ENCODE data around the gene CSRP2. TPM values are rescaled to one million over a fixed set of nuclear protein-coding genes. Genes with fewer than 3 reads are reported as not detected.

The CSRP2 gene
- polyA plus RNA-seq, result 67.2 and 71.4 TPM in 2 replicates
- polyA minus RNA-seq, result 24.8 and 28.8 TPM in 2 replicates

DNA sequence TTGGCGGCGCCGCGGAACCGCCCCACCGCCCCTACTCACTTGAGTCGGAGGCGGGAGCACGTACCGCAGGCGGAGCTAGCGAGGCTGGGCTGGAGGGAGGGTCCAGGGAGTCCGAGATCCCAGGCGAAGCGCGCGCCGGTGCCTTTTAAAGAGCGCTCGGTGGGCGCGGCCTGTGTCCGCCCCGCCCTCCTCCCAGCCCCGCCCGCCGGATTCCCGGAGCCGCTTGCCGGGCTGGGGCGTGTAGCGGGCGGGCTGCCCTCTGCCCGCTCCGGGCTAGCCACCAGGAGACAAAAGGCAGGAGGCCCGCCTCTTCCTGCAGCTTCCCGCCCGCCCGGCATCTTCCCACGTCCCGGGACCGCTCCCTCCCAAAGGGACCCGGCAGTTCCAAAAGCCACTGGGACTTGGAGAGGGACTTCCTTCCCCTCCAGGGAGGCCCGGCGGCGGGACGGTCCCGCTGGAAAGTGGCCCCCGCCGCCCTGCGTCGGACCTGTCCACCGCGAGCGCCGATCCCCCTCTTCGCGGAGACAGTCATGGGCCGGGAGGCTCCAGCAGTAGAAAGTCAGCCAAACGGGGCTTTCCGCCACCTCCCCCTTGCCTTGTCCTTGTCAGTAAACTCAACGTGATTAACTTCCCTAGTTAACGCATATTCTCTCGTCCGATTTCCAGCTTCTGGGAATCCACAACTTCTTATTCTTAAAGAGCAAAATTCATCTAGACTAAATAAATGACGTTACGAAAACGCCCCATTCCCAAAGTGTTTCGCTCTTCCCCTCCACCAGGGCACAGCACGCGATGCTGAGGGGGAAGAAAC lies at the start of gene CSRP2:
TSS of gene CSRP2 (minus strand) at position 121 of the 811 bp plus-strand sequence. CDS start 12,759 bp downstream, outside the sequence.
- peaks cover 36% of the 10 kb centered on the region for H3K79me2 ChIP-seq (replicated peaks; ENCODE audit: insufficient read depth, low read length)
- no peaks in the 10 kb centered on the region for H3K27me3 ChIP-seq (ENCODE audit: insufficient read depth, low read depth, low read length)
- H3K4me2 ChIP-seq (ENCODE audit: low read length), result peak within 1 kb of the TSS; percentile 57
- H3K27ac ChIP-seq (ENCODE audit: low read length), result peak within 1 kb of the TSS; percentile 21
- no peaks in the 10 kb centered on the region for H3K36me3 ChIP-seq (ENCODE audit: insufficient read depth, low read length)
- H3K9me2 ChIP-seq (ENCODE audit: insufficient read depth, low read length), result no peaks in the 10 kb centered on the region
- H3K4me3 ChIP-seq (ENCODE audit: low read length), result peak within 1 kb of the TSS; percentile 85
- H3K9me3 ChIP-seq (ENCODE audit: low read length), result no peaks in the 10 kb centered on the region
- H4K20me1 ChIP-seq (ENCODE audit: insufficient read depth), result no peaks in the 10 kb centered on the region
- no peaks in the 10 kb centered on the region for H3F3A ChIP-seq (ENCODE audit: insufficient read depth, low read length, poor library complexity, severe bottlenecking)
- TF ChIP-seq RAD21 (conservative IDR thresholded peaks at IDR 0.05), result no peak
- peak; percentile 49 for TF ChIP-seq POLR2AphosphoS5 (IDR thresholded peaks at IDR 0.05)
- TF ChIP-seq, protein P1, sequence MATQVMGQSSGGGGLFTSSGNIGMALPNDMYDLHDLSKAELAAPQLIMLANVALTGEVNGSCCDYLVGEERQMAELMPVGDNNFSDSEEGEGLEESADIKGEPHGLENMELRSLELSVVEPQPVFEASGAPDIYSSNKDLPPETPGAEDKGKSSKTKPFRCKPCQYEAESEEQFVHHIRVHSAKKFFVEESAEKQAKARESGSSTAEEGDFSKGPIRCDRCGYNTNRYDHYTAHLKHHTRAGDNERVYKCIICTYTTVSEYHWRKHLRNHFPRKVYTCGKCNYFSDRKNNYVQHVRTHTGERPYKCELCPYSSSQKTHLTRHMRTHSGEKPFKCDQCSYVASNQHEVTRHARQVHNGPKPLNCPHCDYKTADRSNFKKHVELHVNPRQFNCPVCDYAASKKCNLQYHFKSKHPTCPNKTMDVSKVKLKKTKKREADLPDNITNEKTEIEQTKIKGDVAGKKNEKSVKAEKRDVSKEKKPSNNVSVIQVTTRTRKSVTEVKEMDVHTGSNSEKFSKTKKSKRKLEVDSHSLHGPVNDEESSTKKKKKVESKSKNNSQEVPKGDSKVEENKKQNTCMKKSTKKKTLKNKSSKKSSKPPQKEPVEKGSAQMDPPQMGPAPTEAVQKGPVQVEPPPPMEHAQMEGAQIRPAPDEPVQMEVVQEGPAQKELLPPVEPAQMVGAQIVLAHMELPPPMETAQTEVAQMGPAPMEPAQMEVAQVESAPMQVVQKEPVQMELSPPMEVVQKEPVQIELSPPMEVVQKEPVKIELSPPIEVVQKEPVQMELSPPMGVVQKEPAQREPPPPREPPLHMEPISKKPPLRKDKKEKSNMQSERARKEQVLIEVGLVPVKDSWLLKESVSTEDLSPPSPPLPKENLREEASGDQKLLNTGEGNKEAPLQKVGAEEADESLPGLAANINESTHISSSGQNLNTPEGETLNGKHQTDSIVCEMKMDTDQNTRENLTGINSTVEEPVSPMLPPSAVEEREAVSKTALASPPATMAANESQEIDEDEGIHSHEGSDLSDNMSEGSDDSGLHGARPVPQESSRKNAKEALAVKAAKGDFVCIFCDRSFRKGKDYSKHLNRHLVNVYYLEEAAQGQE (IDR thresholded peaks at IDR 0.05; ENCODE audit: borderline replicate concordance), result peak; percentile 10
- peak within 1 kb of the TSS; percentile 72 for H3K9ac ChIP-seq (ENCODE audit: low read length)
- H2AFZ ChIP-seq (ENCODE audit: low read depth, low read length), result peak within 1 kb of the TSS; percentile 83

DNA sequence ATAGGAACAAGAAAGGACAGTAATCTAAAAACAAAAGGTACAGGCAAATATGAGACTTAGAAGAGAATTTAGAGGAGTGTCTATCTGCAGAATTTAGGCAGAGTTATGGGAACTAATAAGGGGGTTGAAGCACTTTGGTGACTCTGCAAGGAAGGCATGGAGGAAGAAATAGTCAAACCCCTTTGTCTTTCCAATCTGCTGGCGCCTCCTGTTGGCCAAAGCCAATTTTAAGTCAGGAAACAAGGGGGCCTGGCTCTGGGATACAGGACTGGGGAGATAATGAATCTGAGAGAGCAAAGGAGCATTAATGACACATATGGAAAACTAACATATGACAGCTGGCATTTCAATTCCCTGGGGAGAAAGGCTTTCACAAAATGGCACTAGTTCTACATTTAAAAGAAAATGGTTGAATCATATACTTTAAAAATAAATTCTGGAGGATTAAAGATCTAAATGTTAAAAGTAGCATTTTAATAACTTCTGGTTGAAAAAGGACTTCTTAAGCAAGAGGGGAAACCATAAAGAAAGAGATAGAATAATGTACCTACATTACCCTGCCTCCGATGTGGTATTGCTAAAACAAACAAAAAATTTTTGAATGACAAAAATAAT lies 48.5 kb upstream of the CSRP2 start:
- no peak overlapping the region for H3K4me2 ChIP-seq (ENCODE audit: low read length)
- H3F3A ChIP-seq (ENCODE audit: insufficient read depth, low read length, poor library complexity, severe bottlenecking), result no peaks in the 10 kb centered on the region
- H4K20me1 ChIP-seq (ENCODE audit: insufficient read depth), result no peaks in the 10 kb centered on the region
- TF ChIP-seq POLR2AphosphoS5 (IDR thresholded peaks at IDR 0.05), result no peak
- TF ChIP-seq, protein P1 (IDR thresholded peaks at IDR 0.05; ENCODE audit: borderline replicate concordance), result no peak
- TF ChIP-seq MXI1 (conservative IDR thresholded peaks at IDR 0.05; ENCODE audit: poor library complexity, severe bottlenecking), result no peak
- TF ChIP-seq TAF1 (IDR thresholded peaks at IDR 0.05; ENCODE audit: low read depth), result no peak
- no peak for TF ChIP-seq SMC3 (conservative IDR thresholded peaks at IDR 0.05; ENCODE audit: poor library complexity)
- TF ChIP-seq, protein P2, sequence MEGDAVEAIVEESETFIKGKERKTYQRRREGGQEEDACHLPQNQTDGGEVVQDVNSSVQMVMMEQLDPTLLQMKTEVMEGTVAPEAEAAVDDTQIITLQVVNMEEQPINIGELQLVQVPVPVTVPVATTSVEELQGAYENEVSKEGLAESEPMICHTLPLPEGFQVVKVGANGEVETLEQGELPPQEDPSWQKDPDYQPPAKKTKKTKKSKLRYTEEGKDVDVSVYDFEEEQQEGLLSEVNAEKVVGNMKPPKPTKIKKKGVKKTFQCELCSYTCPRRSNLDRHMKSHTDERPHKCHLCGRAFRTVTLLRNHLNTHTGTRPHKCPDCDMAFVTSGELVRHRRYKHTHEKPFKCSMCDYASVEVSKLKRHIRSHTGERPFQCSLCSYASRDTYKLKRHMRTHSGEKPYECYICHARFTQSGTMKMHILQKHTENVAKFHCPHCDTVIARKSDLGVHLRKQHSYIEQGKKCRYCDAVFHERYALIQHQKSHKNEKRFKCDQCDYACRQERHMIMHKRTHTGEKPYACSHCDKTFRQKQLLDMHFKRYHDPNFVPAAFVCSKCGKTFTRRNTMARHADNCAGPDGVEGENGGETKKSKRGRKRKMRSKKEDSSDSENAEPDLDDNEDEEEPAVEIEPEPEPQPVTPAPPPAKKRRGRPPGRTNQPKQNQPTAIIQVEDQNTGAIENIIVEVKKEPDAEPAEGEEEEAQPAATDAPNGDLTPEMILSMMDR (IDR thresholded peaks at IDR 0.05; ENCODE audit: poor library complexity, severe bottlenecking), result no peak
- TF ChIP-seq EP300 (conservative IDR thresholded peaks at IDR 0.05; ENCODE audit: poor library complexity, severe bottlenecking), result no peak
- TF ChIP-seq RAD21 (conservative IDR thresholded peaks at IDR 0.05), result no peak
- TF ChIP-seq EZH2 (IDR thresholded peaks at IDR 0.05; ENCODE audit: borderline replicate concordance, insufficient read depth, low read length, poor library complexity, severe bottlenecking), result no peak
- H3K9me2 ChIP-seq (ENCODE audit: insufficient read depth, low read length), result no peaks in the 10 kb centered on the region
- no peaks in the 10 kb centered on the region for H3K27me3 ChIP-seq (ENCODE audit: insufficient read depth, low read depth, low read length)
- no peak overlapping the region for H3K27ac ChIP-seq (ENCODE audit: low read length)
- no peak overlapping the region for H3K9ac ChIP-seq (ENCODE audit: low read length)
- no peaks in the 10 kb centered on the region for H3K79me2 ChIP-seq (replicated peaks; ENCODE audit: insufficient read depth, low read length)
- H2AFZ ChIP-seq (ENCODE audit: low read depth, low read length), result no peak overlapping the region
- no peaks in the 10 kb centered on the region for H3K36me3 ChIP-seq (ENCODE audit: insufficient read depth, low read length)
- no peaks in the 10 kb centered on the region for H3K9me3 ChIP-seq (ENCODE audit: low read length)
- H3K4me3 ChIP-seq (ENCODE audit: low read length), result no peak overlapping the region
